ENCODE results near the gene ATP6V1G3. TPM values are rescaled to one million over a fixed set of nuclear protein-coding genes. Genes with fewer than 3 reads are reported as not detected.

ATP6V1G3 gene
- total and polyA plus RNA-seq, 12 donors, result not detected

GRCh38 chr1:198558402-198558801 lies 17.9 kb upstream of the ATP6V1G3 start:
- ATAC-seq (no peak), DNase-seq (no peak)
- Histone ChIP-seq H3K27ac (no peak overlapping the region), H3K9me3 (no peaks in the 10 kb centered on the region), H3K36me3 (no peaks in the 10 kb centered on the region), H3K4me1 (peaks cover 0 to 42% (median 0%) of the 10 kb centered on the region in 9 donors), H3K4me3 (no peak overlapping the region), H3K27me3 (no peaks in the 10 kb centered on the region)
- intact Hi-C loops (cut with DNase I), result no loop called here
- TF ChIP-seq CTCF (IDR thresholded peaks at IDR 0.05), result no peak
- 86 to 91% methylated on average over 2 of the region's 2 CpGs for WGBS, 2 donors

GRCh38 chr1:198556971-198557370 lies 16.5 kb upstream of the ATP6V1G3 start:
- 61 to 64% methylated on average over 4 of the region's 4 CpGs for WGBS, 2 donors
- H3K36me3 ChIP-seq, result no peaks in the 10 kb centered on the region
- H3K27ac ChIP-seq, result peak overlapping the region in 1 of 10 donors; percentile 73
- peaks cover 0 to 42% (median 0%) of the 10 kb centered on the region in 9 donors for H3K4me1 ChIP-seq
- TF ChIP-seq CTCF (IDR thresholded peaks at IDR 0.05), result no peak
- peaks cover 0 to 3% (median 0%) of the 10 kb centered on the region in 11 donors for H3K9me3 ChIP-seq
- intact Hi-C loops (cut with DNase I), result no loop called here
- ATAC-seq (peak in 7 of 8 donors; percentile 47 to 74 (median 52)), DNase-seq (peak; percentile 21 to 45)
- no peaks in the 10 kb centered on the region for H3K27me3 ChIP-seq
- H3K4me3 ChIP-seq, result peak overlapping the region in 1 of 10 donors; percentile 13

- Histone ChIP-seq H3K4me1 (peaks cover 0 to 27% (median 0%) of the 10 kb centered on the region in 9 donors), H3K27ac (no peak overlapping the region), H3K4me3 (no peak overlapping the region), H3K9me3 (peaks cover 0 to 3% (median 0%) of the 10 kb centered on the region in 11 donors), H3K36me3 (no peaks in the 10 kb centered on the region), H3K27me3 (no peaks in the 10 kb centered on the region)
- intact Hi-C loops (cut with DNase I), result no loop called here
- no peak for DNase-seq
- ATAC-seq, result no peak
- 78 to 82% methylated on average over 2 of the region's 2 CpGs for WGBS, 2 donors
- no peak for TF ChIP-seq CTCF (IDR thresholded peaks at IDR 0.05)
These were observed 12.4 kb upstream of the ATP6V1G3 start for GRCh38 chr1:198552668-198553416.

GRCh38 chr1:198550941-198551524 lies 10.6 kb upstream of the ATP6V1G3 start:
- Histone ChIP-seq H3K36me3 (no peaks in the 10 kb centered on the region), H3K27me3 (no peaks in the 10 kb centered on the region), H3K9me3 (peaks cover 0 to 5% (median 0%) of the 10 kb centered on the region in 11 donors), H3K4me3 (no peak overlapping the region), H3K27ac (no peak overlapping the region), H3K4me1 (peaks cover 0 to 9% (median 0%) of the 10 kb centered on the region in 9 donors)
- WGBS, 2 donors, result 63 to 65% methylated on average over 4 of the region's 4 CpGs
- intact Hi-C loops (cut with DNase I), result no loop called here
- ATAC-seq (no peak), DNase-seq (no peak)
- no peak for TF ChIP-seq CTCF (IDR thresholded peaks at IDR 0.05)
